Neuronal stem cell (in vitro differentiated cells): Measurements from ENCODE around the gene FGF8.

ENCODE experiments used
- DNase-seq: peaks from one replicate; pipeline ENCODE4 v3.0.0-alpha.2; 2013; ENCODE audit warnings: low spot score
- H2AFZ ChIP-seq: one replicate; pipeline ENCODE4 v1.6.1; 2013; ENCODE audit warnings: mild to moderate bottlenecking, low read length, inconsistent platforms
- H2AK5ac ChIP-seq: 2 replicates; pipeline ENCODE4 v1.6.1; 2013; ENCODE audit warnings: low read depth, mild to moderate bottlenecking, inconsistent platforms, low read length, moderate library complexity, mixed read lengths
- H2BK120ac ChIP-seq: 2 replicates; pipeline ENCODE4 v1.6.1; 2013; ENCODE audit warnings: low read depth, mild to moderate bottlenecking, inconsistent platforms, low read length, moderate library complexity, mixed read lengths
- H2BK12ac ChIP-seq: one replicate; pipeline ENCODE4 v1.6.1; 2013; ENCODE audit warnings: low read length, inconsistent platforms
- H2BK15ac ChIP-seq: 2 replicates; pipeline ENCODE4 v1.6.1; 2013; ENCODE audit warnings: mild to moderate bottlenecking, low read length, inconsistent platforms, mixed read lengths
- H2BK5ac ChIP-seq: one replicate; pipeline ENCODE4 v1.6.1; 2013; ENCODE audit warnings: inconsistent platforms, mild to moderate bottlenecking, low read length, moderate library complexity
- H3K14ac ChIP-seq: one replicate; pipeline ENCODE4 v1.6.1; 2013; ENCODE audit warnings: low read length, inconsistent platforms
- H3K18ac ChIP-seq: 2 replicates; pipeline ENCODE4 v1.6.1; 2013; ENCODE audit warnings: low read length, inconsistent platforms
- H3K23ac ChIP-seq: 2 replicates; pipeline ENCODE4 v1.6.1; 2013; ENCODE audit warnings: low read depth, mild to moderate bottlenecking, mixed read lengths, low read length, inconsistent platforms; ENCODE audit not compliant: poor library complexity
- H3K27ac ChIP-seq: replicated peaks from 3 replicates; pipeline ENCODE4 v1.5.1; 2013; ENCODE audit warnings: low read length, inconsistent platforms
- H3K27me3 ChIP-seq, 3 experiments: 2 replicates each; pipeline ENCODE4 v1.6.1; 2013; ENCODE audit warnings: low read length in 3 of 3, mild to moderate bottlenecking in 2 of 3, inconsistent platforms in 1 of 3, low read depth in 1 of 3, mixed read lengths in 1 of 3, moderate library complexity in 1 of 3; ENCODE audit not compliant: control insufficient read depth in 3 of 3, insufficient read depth in 3 of 3
- H3K36me3 ChIP-seq, 2 donors: replicated peaks in 1 of 2; 2 replicates each; pipeline ENCODE4 v1.6.1; 2013; ENCODE audit warnings: low read length in 2 of 2; ENCODE audit not compliant: control insufficient read depth in 2 of 2, insufficient read depth in 2 of 2
- H3K4ac ChIP-seq: 2 replicates; pipeline ENCODE4 v1.6.1; 2013; ENCODE audit warnings: inconsistent platforms, mild to moderate bottlenecking, low read length, moderate library complexity
- H3K4me1 ChIP-seq, 2 donors: 1 replicate in 1 of 2; 2 replicates in 1 of 2; pipeline ENCODE4 v1.6.1; 2013; ENCODE audit warnings: low read length in 2 of 2, low read depth in 1 of 2; ENCODE audit not compliant: control insufficient read depth in 2 of 2, insufficient read depth in 1 of 2
- H3K4me2 ChIP-seq: one replicate; pipeline ENCODE4 v1.6.1; 2013; ENCODE audit warnings: mild to moderate bottlenecking, low read length, inconsistent platforms; ENCODE audit not compliant: insufficient read depth, poor library complexity, severe bottlenecking
- H3K4me3 ChIP-seq, 2 donors: 2 replicates each; pipeline ENCODE4 v1.5.1; 2013; ENCODE audit warnings: low read length in 2 of 2, mild to moderate bottlenecking in 2 of 2, inconsistent platforms in 1 of 2, moderate library complexity in 1 of 2
- H3K79me1 ChIP-seq: one replicate; pipeline ENCODE4 v1.6.1; 2013; ENCODE audit warnings: low read depth, mild to moderate bottlenecking, inconsistent platforms, low read length, moderate library complexity
- H3K9ac ChIP-seq: one replicate; pipeline ENCODE4 v1.6.1; 2013; ENCODE audit warnings: mild to moderate bottlenecking, low read depth, low read length, inconsistent platforms; ENCODE audit not compliant: poor library complexity
- H3K9me3 ChIP-seq, 2 donors: replicated peaks in 1 of 2; 2 replicates each; pipeline versions ENCODE3 to v1.6.1; 2013; ENCODE audit warnings: low read length in 2 of 2, mild to moderate bottlenecking in 2 of 2, inconsistent platforms in 1 of 2, low read depth in 1 of 2, mixed read lengths in 1 of 2, moderate library complexity in 1 of 2; ENCODE audit not compliant: control insufficient read depth in 2 of 2, insufficient read depth in 1 of 2
- H4K8ac ChIP-seq: one replicate; pipeline ENCODE4 v1.6.1; 2013; ENCODE audit warnings: low read depth, mild to moderate bottlenecking, inconsistent platforms, low read length, moderate library complexity
- H4K91ac ChIP-seq: one replicate; pipeline ENCODE4 v1.6.1; 2013; ENCODE audit warnings: low read length, low read depth, mild to moderate bottlenecking, inconsistent platforms; ENCODE audit not compliant: poor library complexity
- WGBS, 2 donors: extraction: QIAGEN DNeasy Blood & Tissue Kit; methylation state at CpG; one replicate each; pipeline ENCODE4 v1.1.7; 2013; ENCODE audit warnings: missing lambda C conversion rate in 2 of 2, mixed read lengths in 1 of 2; ENCODE audit not compliant: insufficient read length in 2 of 2, insufficient replicate concordance in 1 of 2; ENCODE audit errors: extremely low coverage in 2 of 2; 5-methylcytosine and 5-hydroxymethylcytosine counted together

Gene FGF8

GRCh38 chr10:101785801-101786200, 9.9 kb upstream of the FGF8 start:
- Histone ChIP-seq H2BK5ac (no peak overlapping the region), H3K4me3 (no peak overlapping the region), H3K79me1 (no peaks in the 10 kb centered on the region), H3K4me2 (no peak overlapping the region), H2AK5ac (no peak overlapping the region), H3K27ac (no peak overlapping the region), H3K9ac (no peak overlapping the region), H2AFZ (no peak overlapping the region), H3K4ac (no peak overlapping the region), H2BK15ac (no peak overlapping the region), H3K36me3 (peaks cover 20 to 68% of the 10 kb centered on the region in 2 donors), H3K14ac (no peak overlapping the region), H4K8ac (no peak overlapping the region), H2BK12ac (no peak overlapping the region), H3K27me3 (no peaks in the 10 kb centered on the region), H3K9me3 (no peaks in the 10 kb centered on the region), H4K91ac (no peak overlapping the region), H3K23ac (no peak overlapping the region), H3K18ac (no peak overlapping the region), H2BK120ac (no peak overlapping the region), H3K4me1 (peaks cover 4 to 10% of the 10 kb centered on the region in 2 donors)
- DNase-seq, result no peak
- WGBS, 2 donors, result no CpG with 5 or more reads among the region's 2 CpGs

GRCh38 chr10:101784558-101784957, 8.6 kb upstream of the FGF8 start:
- Histone ChIP-seq H2AK5ac (no peak overlapping the region), H3K4me3 (no peak overlapping the region), H3K79me1 (peaks cover 1% of the 10 kb centered on the region), H2BK12ac (no peak overlapping the region), H3K27ac (no peak overlapping the region), H3K4me1 (peaks cover 4 to 21% of the 10 kb centered on the region in 2 donors), H2BK5ac (no peak overlapping the region), H4K91ac (no peak overlapping the region), H2AFZ (no peak overlapping the region), H2BK15ac (no peak overlapping the region), H2BK120ac (no peak overlapping the region), H3K4ac (no peak overlapping the region), H3K23ac (no peak overlapping the region), H3K9ac (no peak overlapping the region), H3K4me2 (no peak overlapping the region), H4K8ac (no peak overlapping the region), H3K9me3 (no peaks in the 10 kb centered on the region), H3K18ac (no peak overlapping the region), H3K27me3 (peaks cover 0 to 4% (median 3%) of the 10 kb centered on the region in 3 experiments), H3K36me3 (peaks cover 17 to 56% of the 10 kb centered on the region in 2 donors), H3K14ac (no peak overlapping the region)
- no peak for DNase-seq
- no CpG with 5 or more reads among the region's 2 CpGs for WGBS, 2 donors

- peaks cover 1% of the 10 kb centered on the region for H3K79me1 ChIP-seq
Observed at GRCh38 chr10:101783736-101784118, 7.8 kb upstream of the FGF8 start.

GRCh38 chr10:101782811-101783735, 7.2 kb upstream of the FGF8 start, which contains the start of gene NPM3:
NPM3 (minus strand) TSS chr10:101783446; CDS start chr10:101783390, 56 bp downstream.
- H3K9ac ChIP-seq, result peak within 1 kb of the TSS; percentile 80
- peak within 1 kb of the TSS; percentile 17 for H3K23ac ChIP-seq
- peaks cover 14 to 41% of the 10 kb centered on the region in 2 donors for H3K36me3 ChIP-seq
- peak within 1 kb of the TSS; percentile 45 for H2BK5ac ChIP-seq
- no peak within 1 kb of the TSS for H2BK15ac ChIP-seq
- peak; percentile 83 for DNase-seq
- peak within 1 kb of the TSS; percentile 33 for H3K27ac ChIP-seq
- peak within 1 kb of the TSS; percentile 17 for H3K18ac ChIP-seq
- no peak within 1 kb of the TSS for H4K91ac ChIP-seq
- peak within 1 kb of the TSS; percentile 13 for H2AK5ac ChIP-seq
- H3K14ac ChIP-seq, result no peak within 1 kb of the TSS
- H3K9me3 ChIP-seq, result no peaks in the 10 kb centered on the region
- no peak within 1 kb of the TSS for H4K8ac ChIP-seq
- WGBS, 2 donors, result no CpG with 5 or more reads among the region's 57 CpGs
- peaks cover 1% of the 10 kb centered on the region for H3K79me1 ChIP-seq
- H3K27me3 ChIP-seq, result peaks cover 0 to 18% (median 18%) of the 10 kb centered on the region in 3 experiments
- H3K4me1 ChIP-seq, result peaks cover 12 to 28% of the 10 kb centered on the region in 2 donors
- peak within 1 kb of the TSS; percentile 89 for H2AFZ ChIP-seq
- H2BK12ac ChIP-seq, result peak within 1 kb of the TSS; percentile 18
- H2BK120ac ChIP-seq, result no peak within 1 kb of the TSS
- H3K4me3 ChIP-seq, result peak within 1 kb of the TSS; percentile 74 to 91
- H3K4me2 ChIP-seq, result peak within 1 kb of the TSS; percentile 84
- no peak within 1 kb of the TSS for H3K4ac ChIP-seq

More at GRCh38 chr10:101783736-101784118, 7.8 kb upstream of the FGF8 start:
- Histone ChIP-seq H3K4me3 (peak overlapping the region; percentile 74 to 91), H2BK12ac (no peak overlapping the region), H2AK5ac (no peak overlapping the region), H3K36me3 (peaks cover 14 to 48% of the 10 kb centered on the region in 2 donors), H3K4me2 (peak overlapping the region; percentile 84), H4K8ac (no peak overlapping the region), H2BK15ac (no peak overlapping the region), H2AFZ (no peak overlapping the region), H3K27me3 (peaks cover 0 to 11% (median 11%) of the 10 kb centered on the region in 3 experiments), H3K4me1 (peaks cover 10 to 24% of the 10 kb centered on the region in 2 donors), H2BK120ac (no peak overlapping the region), H3K27ac (peak overlapping the region; percentile 33), H4K91ac (no peak overlapping the region), H3K9ac (no peak overlapping the region), H3K23ac (no peak overlapping the region), H3K18ac (no peak overlapping the region), H2BK5ac (no peak overlapping the region), H3K9me3 (no peaks in the 10 kb centered on the region), H3K14ac (no peak overlapping the region), H3K4ac (no peak overlapping the region)
- no peak for DNase-seq
- WGBS, 2 donors, result no CpG with 5 or more reads among the region's 10 CpGs
